H1 (cell line): ENCODE results near the gene ETF1. TPM values are rescaled to one million over a fixed set of nuclear protein-coding genes. Genes with fewer than 3 reads are reported as not detected.

Experiments
- CTCF ChIA-PET: fragments of 300-600 bp; sonication (Branson Sonifier 250); formaldehyde crosslinking; loops from one replicate; lab custom pipeline; 2021; ENCODE audit not compliant: partially characterized antibody; lab: Charles Lee
- POLR2A ChIA-PET: fragments of 300-600 bp; sonication (Branson Sonifier 250); formaldehyde crosslinking; loops from one replicate; lab custom pipeline; 2021; ENCODE audit warnings: inconsistent platforms; ENCODE audit not compliant: partially characterized antibody; lab: Charles Lee
- DNase-seq, 2 experiments: peaks; one replicate each; pipeline versions ENCODE4 v3.0.0 to v3.0.0-alpha.2; 2010 to 2022; ENCODE audit warnings: low spot score in 2 of 2, low read depth in 1 of 2, mixed read lengths in 1 of 2
- FAIRE-seq: peaks from 2 replicates; lab custom pipeline; 2011; peaks lifted over from hg19 to GRCh38; lab: Jason Lieb, UNC
- H2AFZ ChIP-seq: 2 replicates; pipeline ENCODE4 v1.8.1; 2012; ENCODE audit warnings: low read length, inconsistent platforms
- H2AK5ac ChIP-seq: 2 replicates; pipeline ENCODE4 v1.6.1; 2013; ENCODE audit warnings: low read depth, low read length
- H2BK120ac ChIP-seq: replicated peaks from 2 replicates; pipeline ENCODE3; 2013; ENCODE audit warnings: low read depth, low read length, inconsistent platforms
- H2BK12ac ChIP-seq: 2 replicates; pipeline ENCODE4 v1.6.1; 2013; ENCODE audit warnings: low read depth, low read length
- H2BK15ac ChIP-seq: 2 replicates; pipeline ENCODE4 v1.6.1; 2013; ENCODE audit warnings: low read length
- H2BK20ac ChIP-seq: 2 replicates; pipeline ENCODE4 v1.6.1; 2013; ENCODE audit warnings: low read length
- H2BK5ac ChIP-seq: 2 replicates; pipeline ENCODE4 v1.6.1; 2013; ENCODE audit warnings: low read depth, low read length
- H3K14ac ChIP-seq: 2 replicates; pipeline ENCODE4 v1.6.1; 2013; ENCODE audit warnings: inconsistent platforms; ENCODE audit not compliant: insufficient read length
- H3K18ac ChIP-seq: 2 replicates; pipeline ENCODE4 v1.6.1; 2013; ENCODE audit warnings: low read length; ENCODE audit errors: extremely low read depth
- H3K23ac ChIP-seq: 2 replicates; pipeline ENCODE4 v1.6.1; 2013; ENCODE audit warnings: inconsistent platforms; ENCODE audit not compliant: insufficient read length
- H3K23me2 ChIP-seq: 2 replicates; pipeline ENCODE4 v1.6.1; 2013; ENCODE audit warnings: low read depth, low read length
- H3K27ac ChIP-seq: 2 replicates; pipeline ENCODE4 v1.6.1; 2011; ENCODE audit warnings: low read depth, low read length, inconsistent platforms
- H3K27me3 ChIP-seq, 4 experiments: replicated peaks in 1 of 4; 1 replicate in 1 of 4; 2 replicates in 3 of 4; pipeline versions ENCODE4 v1.6.1 to v1.8.1; 2011 to 2013; ENCODE audit warnings: low read length in 3 of 4, mild to moderate bottlenecking in 3 of 4, inconsistent platforms in 2 of 4, mixed read lengths in 2 of 4, moderate library complexity in 1 of 4; ENCODE audit not compliant: control insufficient read depth in 3 of 4, insufficient read depth in 3 of 4; ENCODE audit errors: extremely low read depth in 1 of 4
- H3K36me3 ChIP-seq, 4 experiments: 2 replicates each; pipeline versions ENCODE4 v1.6.1 to v1.8.1; 2011 to 2013; ENCODE audit warnings: mild to moderate bottlenecking in 4 of 4, low read length in 3 of 4, moderate library complexity in 2 of 4, control low read depth in 1 of 4, inconsistent platforms in 1 of 4; ENCODE audit not compliant: insufficient read depth in 4 of 4, control insufficient read depth in 2 of 4
- H3K4ac ChIP-seq: replicated peaks from 2 replicates; pipeline ENCODE3; 2013; ENCODE audit warnings: low read length, low read depth, mixed read lengths, inconsistent platforms; ENCODE audit not compliant: insufficient read length
- H3K4me1 ChIP-seq, 4 experiments: replicated peaks in 1 of 4; 1 replicate in 1 of 4; 2 replicates in 3 of 4; pipeline versions ENCODE4 v1.6.1 to v1.8.1; 2011 to 2013; ENCODE audit warnings: low read length in 3 of 4, inconsistent platforms in 2 of 4, mixed read lengths in 1 of 4; ENCODE audit not compliant: insufficient read depth in 4 of 4, control insufficient read depth in 3 of 4
- H3K4me2 ChIP-seq, 2 experiments: 2 replicates each; pipeline versions ENCODE4 v1.6.1 to v1.8.1; 2011 to 2013; ENCODE audit warnings: low read depth in 2 of 2, low read length in 2 of 2, control low read depth in 1 of 2, inconsistent platforms in 1 of 2, mild to moderate bottlenecking in 1 of 2; ENCODE audit not compliant: insufficient read depth in 1 of 2
- H3K4me3 ChIP-seq, 4 experiments: fragments of 200-600, 300-600 bp in 1 of 4; sonication (generic), shearing (Covaris generic), sonication (Bioruptor Twin) in 1 of 4; 2 replicates each; pipeline versions ENCODE4 v1.5.1 to v1.8.1; 2011 to 2016; ENCODE audit warnings: low read length in 4 of 4, low read depth in 3 of 4, control low read depth in 2 of 4, inconsistent platforms in 2 of 4, mild to moderate bottlenecking in 2 of 4, mixed read lengths in 1 of 4, moderate library complexity in 1 of 4; ENCODE audit not compliant: insufficient read depth in 2 of 4; ENCODE audit errors: extremely low read depth in 1 of 4
- H3K56ac ChIP-seq: replicated peaks from 2 replicates; pipeline ENCODE3; 2013; ENCODE audit warnings: low read depth, mild to moderate bottlenecking, mixed read lengths, low read length, inconsistent platforms; ENCODE audit not compliant: insufficient read length
- H3K79me1 ChIP-seq: 2 replicates; pipeline ENCODE4 v1.6.1; 2013; ENCODE audit warnings: low read depth, low read length, control low read depth
- H3K79me2 ChIP-seq, 2 experiments: 2 replicates each; pipeline versions ENCODE4 v1.6.1 to v1.8.1; 2012 to 2013; ENCODE audit warnings: low read length in 2 of 2, mild to moderate bottlenecking in 2 of 2, inconsistent platforms in 1 of 2; ENCODE audit not compliant: insufficient read depth in 2 of 2, control insufficient read depth in 1 of 2
- H3K9ac ChIP-seq, 4 experiments: replicated peaks in 1 of 4; 1 replicate in 1 of 4; 2 replicates in 3 of 4; pipeline versions ENCODE4 v1.6.1 to v1.8.1; 2011 to 2013; ENCODE audit warnings: low read depth in 3 of 4, low read length in 3 of 4, control low read depth in 2 of 4, mild to moderate bottlenecking in 2 of 4, moderate library complexity in 2 of 4, inconsistent platforms in 1 of 4; ENCODE audit errors: extremely low read depth in 1 of 4
- H3K9me3 ChIP-seq, 2 experiments: 2 replicates each; pipeline versions ENCODE4 v1.6.1 to v1.8.1; 2012 to 2013; ENCODE audit warnings: mild to moderate bottlenecking in 2 of 2, moderate library complexity in 2 of 2, control low read depth in 1 of 2, inconsistent platforms in 1 of 2, low read depth in 1 of 2, low read length in 1 of 2, mixed read lengths in 1 of 2; ENCODE audit not compliant: insufficient read depth in 2 of 2
- H4K20me1 ChIP-seq, 2 experiments: replicated peaks in 1 of 2; 2 replicates each; pipeline versions ENCODE3 to v1.8.1; 2011 to 2013; ENCODE audit warnings: inconsistent platforms in 2 of 2, low read length in 2 of 2, mild to moderate bottlenecking in 1 of 2; ENCODE audit not compliant: insufficient read depth in 2 of 2, control insufficient read depth in 1 of 2
- H4K5ac ChIP-seq: 2 replicates; pipeline ENCODE4 v1.6.1; 2013; ENCODE audit warnings: low read length, low read depth, mixed read lengths, inconsistent platforms; ENCODE audit not compliant: insufficient read length
- H4K8ac ChIP-seq: 2 replicates; pipeline ENCODE4 v1.8.0; 2013; ENCODE audit warnings: mild to moderate bottlenecking, moderate library complexity, low read length, inconsistent platforms; ENCODE audit not compliant: insufficient read depth; ENCODE audit errors: extremely low read depth
- H4K91ac ChIP-seq: replicated peaks from 2 replicates; pipeline ENCODE3; 2013; ENCODE audit warnings: low read length, mixed read lengths, inconsistent platforms; ENCODE audit not compliant: insufficient read length
- BCL11A ChIP-seq, 2 experiments: IDR thresholded peaks; one replicate each; pipeline ENCODE4 v1.6.1; 2011; ENCODE audit warnings: low read depth in 2 of 2, low read length in 2 of 2, mild to moderate bottlenecking in 2 of 2
- CREB1 ChIP-seq: IDR thresholded peaks from 2 replicates; pipeline ENCODE4 v1.6.1; 2012; ENCODE audit warnings: inconsistent platforms
- GABPA ChIP-seq: IDR thresholded peaks from 2 replicates; pipeline ENCODE4 v1.6.1; 2011; ENCODE audit warnings: mild to moderate bottlenecking, low read length, moderate library complexity, borderline replicate concordance; ENCODE audit not compliant: insufficient read depth
- RXRA ChIP-seq: IDR thresholded peaks from 2 replicates; pipeline ENCODE4 v1.6.1; 2011; ENCODE audit warnings: low read depth, mild to moderate bottlenecking, low read length, moderate library complexity; ENCODE audit not compliant: insufficient read depth
- SUZ12 ChIP-seq: fragments of 200-600 bp; sonication (generic); IDR thresholded peaks from 2 replicates; pipeline ENCODE4 v1.6.1; 2012; ENCODE audit warnings: mild to moderate bottlenecking, inconsistent platforms, low read length, moderate library complexity, mixed read lengths
- YY1 ChIP-seq: IDR thresholded peaks from 2 replicates; pipeline ENCODE4 v1.6.1; 2011; ENCODE audit warnings: low read depth, mild to moderate bottlenecking, low read length
- ZNF274 ChIP-seq: IDR thresholded peaks from 2 replicates; pipeline ENCODE4 v1.7.0; 2012; ENCODE audit warnings: low read length, borderline replicate concordance; ENCODE audit errors: extremely low read depth
- WGBS, 2 experiments: shearing (Covaris generic) in 1 of 2; methylation state at CpG; one replicate each; pipeline versions ENCODE4 v1.1.6 to v1.1.7; 2013 to 2015; ENCODE audit warnings: low lambda C conversion rate in 2 of 2, mixed read lengths in 2 of 2, inconsistent platforms in 1 of 2, low coverage in 1 of 2, missing lambda C conversion rate in 1 of 2; ENCODE audit not compliant: insufficient replicate concordance in 2 of 2, insufficient coverage in 1 of 2, insufficient read length in 1 of 2; ENCODE audit errors: extremely low coverage in 1 of 2, missing lambda C conversion rate in 1 of 2; 5-methylcytosine and 5-hydroxymethylcytosine counted together
- polyA plus RNA-seq, 7 experiments: library from polyadenylated mRNA; depleted of rRNA in 3 of 7; stranded (reverse) in 5 of 7; unstranded in 2 of 7; fragments of >200 nt in 5 of 7; fragments of 200-250 nt in 2 of 7; gene quantifications; 1 replicate in 5 of 7; 2 replicates in 1 of 7; 4 replicates in 1 of 7; pipeline versions ENCODE4 v1.2.1 to v1.2.3, GENCODE V29; 2011 to 2013; ENCODE audit warnings: missing spikeins in 2 of 7, mixed read lengths in 2 of 7
- total RNA-seq: library from RNA; stranded (reverse); fragmentation: NEBNext Ultra II Directional; extraction: Animal tissue kit (Norgen Biotek cat#: 25700); gene quantifications from 2 replicates; pipeline ENCODE4 v1.2.1, GENCODE V29; 2021
- TF ChIP-seq, protein P1 (sequence below): IDR thresholded peaks from 2 replicates; pipeline ENCODE4 v1.6.1; 2011; ENCODE audit warnings: low read depth, mild to moderate bottlenecking, low read length; ENCODE audit not compliant: insufficient read depth

Gene ETF1
- total and polyA plus RNA-seq, 2 of the 8 experiments (the other 6 are each of a cell fraction or from before 2014, with no cell fraction given) = 50.5 to 168 TPM

DNA sequence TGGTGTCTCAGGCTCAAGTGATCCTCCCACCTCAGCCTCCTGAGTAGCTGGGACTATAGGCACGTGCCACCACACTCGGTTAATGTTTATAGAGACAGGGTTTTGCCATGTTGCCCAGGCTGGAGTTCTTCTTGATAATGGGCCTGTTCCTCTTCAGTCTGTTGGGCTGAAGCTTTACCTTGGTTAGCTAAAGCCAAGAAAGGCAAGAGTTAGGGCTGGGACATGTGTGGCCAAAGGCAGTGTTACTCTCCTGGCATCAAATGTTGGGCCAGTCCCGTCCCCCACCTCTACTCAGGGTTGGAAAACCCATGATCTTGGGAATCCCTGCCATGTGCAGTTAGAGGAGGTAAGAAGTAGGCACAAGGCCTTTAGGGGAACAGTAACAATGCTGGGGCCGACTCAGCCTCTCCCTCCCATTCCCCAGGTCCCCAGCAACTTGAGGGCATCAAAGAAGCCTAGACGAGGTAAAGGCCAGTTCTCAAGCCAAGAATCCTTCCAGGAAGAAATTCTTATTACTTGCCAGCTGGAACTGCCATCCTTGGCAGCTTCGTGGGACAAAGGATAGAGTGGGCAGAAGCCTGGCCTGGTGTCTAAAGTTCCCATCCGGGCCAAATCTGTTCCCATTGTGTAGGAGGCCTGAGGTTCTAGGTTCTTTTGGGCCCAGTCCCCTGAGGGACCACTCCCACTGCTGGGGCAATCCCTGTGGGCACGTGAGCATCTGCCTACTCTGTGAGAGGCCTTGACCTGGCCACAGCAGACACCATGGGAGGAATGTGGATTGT lies 73.3 kb downstream of the ETF1 start:
- H3K4me2 ChIP-seq = no peak overlapping the region; a peak in 1 of 4 replicates
- no peak overlapping the region for H3K27ac ChIP-seq
- H3K18ac ChIP-seq = no peak overlapping the region
- H3K23ac ChIP-seq = no peak overlapping the region
- no peak overlapping the region for H4K8ac ChIP-seq
- H2BK5ac ChIP-seq = no peak overlapping the region
- H3K4ac ChIP-seq = no peak overlapping the region
- no peak overlapping the region for H3K14ac ChIP-seq
- H2BK12ac ChIP-seq = no peak overlapping the region
- H3K36me3 ChIP-seq = peaks cover 0 to 18% (median 4%) of the 10 kb centered on the region in 4 experiments; a peak in 5 of 8 replicates
- no peak overlapping the region for H4K91ac ChIP-seq
- H3K79me2 ChIP-seq = peaks cover 0 to 4% of the 10 kb centered on the region in 2 experiments; a peak in 1 of 4 replicates
- H4K5ac ChIP-seq = no peak overlapping the region
- H2AFZ ChIP-seq = no peak overlapping the region
- H4K20me1 ChIP-seq = peaks cover 11 to 16% of the 10 kb centered on the region in 2 experiments
- no peak overlapping the region for H2BK20ac ChIP-seq
- ChIA-PET POLR2A (interaction anchor here (0.7 to 15.1 kb wide), 6 partner anchors 17 to 92 kb away, joined by 3 to 294 read pairs (median 4); no protein-coding TSS in a partner anchor), CTCF (interaction anchor here (0.6 to 1.6 kb wide), 5 partner anchors 20 to 1010 kb away, joined by 3 to 10 read pairs (median 3); no protein-coding TSS in a partner anchor)
- H3K4me1 ChIP-seq = peaks cover 2 to 11% (median 5%) of the 10 kb centered on the region in 4 experiments
- H2BK120ac ChIP-seq = no peak overlapping the region
- H3K4me3 ChIP-seq = no peak overlapping the region
- WGBS, 2 experiments = 91% methylated on average over 8 of the region's 8 CpGs; no CpG with 5 or more reads in 1 of the 2 experiments
- H3K56ac ChIP-seq = no peak overlapping the region
- peak in 1 of 2 experiments; percentile 31 for DNase-seq
- no peak overlapping the region for H2AK5ac ChIP-seq
- H3K9me3 ChIP-seq = no peaks in the 10 kb centered on the region
- H3K79me1 ChIP-seq = no peaks in the 10 kb centered on the region; the same call in 1 of the 2 replicates
- peaks cover 10% of the 10 kb centered on the region; the same call in 1 of the 2 replicates for H3K23me2 ChIP-seq
- no peak overlapping the region for H2BK15ac ChIP-seq
- peak; percentile 80 for FAIRE-seq
- H3K9ac ChIP-seq = no peak overlapping the region
- peaks cover 0 to 15% (median 13%) of the 10 kb centered on the region in 4 experiments; a peak in 5 of 7 replicates for H3K27me3 ChIP-seq
- TF ChIP-seq CREB1 = peak; percentile 48
- 0 out of 2 replicates have a peak, but pooled peaks have one; percentile 14 for TF ChIP-seq GABPA
- TF ChIP-seq YY1 = no peak
- TF ChIP-seq ZNF274 = no peak
- TF ChIP-seq, protein P1, sequence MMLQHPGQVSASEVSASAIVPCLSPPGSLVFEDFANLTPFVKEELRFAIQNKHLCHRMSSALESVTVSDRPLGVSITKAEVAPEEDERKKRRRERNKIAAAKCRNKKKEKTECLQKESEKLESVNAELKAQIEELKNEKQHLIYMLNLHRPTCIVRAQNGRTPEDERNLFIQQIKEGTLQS = no peak
- TF ChIP-seq RXRA = 0 out of 2 replicates have a peak, but pooled peaks have one; percentile 2
- TF ChIP-seq BCL11A (IDR thresholded peaks at IDR 0.05; ENCODE audit: low read depth in 2 of 2, low read length in 2 of 2) = peak; percentile 40 to 42
- no peak for TF ChIP-seq SUZ12
